ENCODE measurements around the gene DYNC1H1. TPM values are rescaled to one million over a fixed set of nuclear protein-coding genes. Genes with fewer than 3 reads are reported as not detected.

DYNC1H1 gene
- total RNA-seq, 1 experiment from 2014 or later = 361 TPM

DNA sequence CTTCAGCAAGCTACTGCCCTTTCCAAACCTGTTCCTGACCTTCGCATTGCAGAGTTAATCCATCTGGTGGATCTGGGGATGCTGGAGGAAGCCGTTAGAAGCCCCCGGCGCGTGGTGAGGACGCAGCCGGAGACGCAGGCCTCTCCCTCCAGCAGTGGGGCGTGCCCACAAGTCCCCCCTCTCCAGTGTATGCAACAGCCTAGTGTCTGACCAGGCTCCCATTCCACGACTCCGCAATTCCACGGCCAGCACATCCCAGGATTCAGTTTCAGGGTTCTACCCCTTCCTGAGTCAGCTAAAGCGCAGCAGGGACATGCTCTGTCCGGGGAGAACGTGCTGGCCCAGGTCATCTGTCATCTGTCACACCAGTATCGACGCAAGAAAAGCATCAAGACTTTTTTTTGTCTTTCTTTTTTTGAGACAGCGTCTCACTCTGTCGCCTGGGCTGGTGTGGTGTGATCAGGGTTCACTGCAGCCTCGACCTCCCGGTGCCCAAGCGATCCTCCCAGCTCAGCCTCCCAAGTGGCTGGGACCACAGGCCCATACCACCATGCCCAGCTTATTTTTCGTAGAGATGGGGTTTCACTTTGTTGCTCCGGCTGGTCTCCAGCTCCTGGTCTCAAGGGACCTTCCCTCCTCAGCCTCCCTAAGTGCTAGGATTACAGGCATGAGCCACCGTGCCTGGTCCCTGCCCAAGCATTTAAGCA is 8.0 kb upstream of the DYNC1H1 start:
- peaks cover 0 to 12% of the 10 kb centered on the region in 2 experiments; a peak in 2 of 4 replicates for H3K4me1 ChIP-seq (ENCODE audit: control insufficient read depth in 1 of 2, insufficient read depth in 2 of 2, low read length in 2 of 2)
- ATAC-seq = no peak
- no TSS peak for BruUV-seq (replicated peaks)
- no peaks in the 10 kb centered on the region for H3K9me3 ChIP-seq (ENCODE audit: control insufficient read depth in 1 of 2, insufficient read depth in 1 of 2, low read depth in 1 of 2, low read length in 2 of 2)
- no peaks in the 10 kb centered on the region for H3K9me2 ChIP-seq (ENCODE audit: insufficient read depth)
- TF ChIP-seq EZH2 (IDR thresholded peaks at IDR 0.05) = no peak
- no peak for TF ChIP-seq ZNF274 (IDR thresholded peaks at IDR 0.05; ENCODE audit: low read depth, low read length)
- TF ChIP-seq SRF (IDR thresholded peaks at IDR 0.05; ENCODE audit: low read depth) = no peak
- no peak for TF ChIP-seq ZFX (IDR thresholded peaks at IDR 0.05)
- DNase-seq (ENCODE audit: low read depth, low spot score) = no peak
- no peak overlapping the region for H2AFZ ChIP-seq (ENCODE audit: low read depth, low read length, poor library complexity, severe bottlenecking)
- POLR2A ChIA-PET = no interaction called here
- no peak overlapping the region for H3K4me3 ChIP-seq (replicated peaks in 1 of 2; ENCODE audit: low read depth in 1 of 2, low read length in 2 of 2)
- RAD21 ChIA-PET (ENCODE audit: low non-redundant PET in 1 of 2, low total read pairs in 2 of 2, uncharacterized antibody in 2 of 2, unreplicated experiment in 2 of 2) = no interaction called here
- CTCF ChIA-PET = interaction anchor here (1.3 kb wide), 1 partner anchor 185 kb away, joined by 6 read pairs; no protein-coding TSS in a partner anchor
- intact Hi-C loops (cut with micrococcal nuclease) = no loop called here
- no peaks in the 10 kb centered on the region for H4K20me1 ChIP-seq (ENCODE audit: insufficient read depth)
- H3K27me3 ChIP-seq (ENCODE audit: insufficient read depth, low read length) = no peaks in the 10 kb centered on the region
- H3K27ac ChIP-seq (ENCODE audit: low read depth, low read length) = no peak overlapping the region
- no peaks in the 10 kb centered on the region for H3K36me3 ChIP-seq (ENCODE audit: control insufficient read depth in 1 of 2, insufficient read depth in 2 of 2, low read length in 2 of 2)
- H3K4me2 ChIP-seq (ENCODE audit: low read length) = no peak overlapping the region
- H3K9ac ChIP-seq (ENCODE audit: low read length) = no peak overlapping the region
- H3K79me2 ChIP-seq (ENCODE audit: insufficient read depth, low read length) = no peaks in the 10 kb centered on the region

DNA sequence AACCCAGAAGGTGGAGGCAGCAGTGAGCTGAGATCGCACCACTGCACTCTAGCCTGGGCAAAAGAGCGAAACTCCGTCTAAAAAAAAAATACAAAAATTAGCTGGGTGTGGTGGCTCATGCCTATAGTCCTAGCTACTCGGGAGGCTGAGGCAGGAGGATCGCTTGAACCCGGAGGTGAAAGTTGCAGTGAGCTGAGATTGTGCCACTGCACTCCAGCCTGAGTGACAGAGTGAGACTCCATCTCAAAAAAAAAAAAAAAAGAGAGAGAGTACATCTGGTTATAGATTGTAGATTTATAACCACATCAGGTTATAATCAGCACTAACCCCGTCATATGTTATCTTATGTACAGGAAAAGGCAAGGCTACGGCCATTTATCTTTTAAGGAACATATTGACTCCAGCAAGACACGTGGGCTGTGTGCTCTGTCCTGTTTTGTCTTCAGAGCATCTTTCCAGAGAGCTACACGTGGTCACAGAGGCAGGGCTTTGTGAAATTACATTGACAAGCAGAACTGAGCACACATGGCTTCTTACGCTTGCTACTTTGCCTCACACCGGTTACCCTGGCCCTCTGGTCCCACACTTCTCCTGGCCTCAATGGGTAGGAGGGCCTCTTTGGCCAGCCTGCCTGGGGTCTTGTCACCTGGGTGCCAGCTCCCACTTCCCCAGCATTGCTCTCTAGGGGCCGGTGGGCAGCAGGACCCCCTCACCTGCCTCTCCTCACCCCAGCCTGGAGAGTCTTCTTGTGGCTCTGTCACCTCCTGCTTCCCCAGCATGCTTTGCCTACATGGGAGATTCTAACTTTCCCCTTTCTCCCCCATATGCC is 6.8 kb upstream of the DYNC1H1 start:
- RAD21 ChIA-PET (ENCODE audit: low non-redundant PET in 1 of 2, low total read pairs in 2 of 2, uncharacterized antibody in 2 of 2, unreplicated experiment in 2 of 2) = no interaction called here

More for the DNA sequence above, 6.8 kb upstream of the DYNC1H1 start:
- Histone ChIP-seq H4K20me1 (ENCODE audit: insufficient read depth) (no peaks in the 10 kb centered on the region), H3K4me2 (ENCODE audit: low read length) (no peak overlapping the region), H3K4me3 (replicated peaks in 1 of 2; ENCODE audit: low read depth in 1 of 2, low read length in 2 of 2) (no peak overlapping the region), H3K9me3 (ENCODE audit: control insufficient read depth in 1 of 2, insufficient read depth in 1 of 2, low read depth in 1 of 2, low read length in 2 of 2) (no peaks in the 10 kb centered on the region), H3K36me3 (ENCODE audit: control insufficient read depth in 1 of 2, insufficient read depth in 2 of 2, low read length in 2 of 2) (no peaks in the 10 kb centered on the region), H3K27ac (ENCODE audit: low read depth, low read length) (no peak overlapping the region), H3K9me2 (ENCODE audit: insufficient read depth) (no peaks in the 10 kb centered on the region), H2AFZ (ENCODE audit: low read depth, low read length, poor library complexity, severe bottlenecking) (no peak overlapping the region), H3K9ac (ENCODE audit: low read length) (no peak overlapping the region), H3K27me3 (ENCODE audit: insufficient read depth, low read length) (no peaks in the 10 kb centered on the region), H3K79me2 (ENCODE audit: insufficient read depth, low read length) (no peaks in the 10 kb centered on the region), H3K4me1 (ENCODE audit: control insufficient read depth in 1 of 2, insufficient read depth in 2 of 2, low read length in 2 of 2) (peaks cover 7 to 24% of the 10 kb centered on the region in 2 experiments; a peak in 3 of 4 replicates)
- ATAC-seq (no peak), DNase-seq (ENCODE audit: low read depth, low spot score) (no peak)
- CTCF ChIA-PET = interaction anchor here (1.3 kb wide), 1 partner anchor 186 kb away, joined by 6 read pairs; no protein-coding TSS in a partner anchor
- POLR2A ChIA-PET = no interaction called here
- intact Hi-C loops (cut with micrococcal nuclease) = no loop called here
- no TSS peak for BruUV-seq (replicated peaks)
- TF ChIP-seq CEBPB (IDR thresholded peaks at IDR 0.05; ENCODE audit: low read depth) (no peak), YY1 (IDR thresholded peaks at IDR 0.05; ENCODE audit: extremely low read depth, insufficient replicate concordance, low read depth, low read length) (no peak), EGR1 (IDR thresholded peaks at IDR 0.05; ENCODE audit: low read depth) (no peak), EZH2phosphoT487 (IDR thresholded peaks at IDR 0.05; ENCODE audit: borderline replicate concordance) (no peak), FOSL1 (IDR thresholded peaks at IDR 0.05; ENCODE audit: low read depth) (no peak)
- TF ChIP-seq, protein P1, sequence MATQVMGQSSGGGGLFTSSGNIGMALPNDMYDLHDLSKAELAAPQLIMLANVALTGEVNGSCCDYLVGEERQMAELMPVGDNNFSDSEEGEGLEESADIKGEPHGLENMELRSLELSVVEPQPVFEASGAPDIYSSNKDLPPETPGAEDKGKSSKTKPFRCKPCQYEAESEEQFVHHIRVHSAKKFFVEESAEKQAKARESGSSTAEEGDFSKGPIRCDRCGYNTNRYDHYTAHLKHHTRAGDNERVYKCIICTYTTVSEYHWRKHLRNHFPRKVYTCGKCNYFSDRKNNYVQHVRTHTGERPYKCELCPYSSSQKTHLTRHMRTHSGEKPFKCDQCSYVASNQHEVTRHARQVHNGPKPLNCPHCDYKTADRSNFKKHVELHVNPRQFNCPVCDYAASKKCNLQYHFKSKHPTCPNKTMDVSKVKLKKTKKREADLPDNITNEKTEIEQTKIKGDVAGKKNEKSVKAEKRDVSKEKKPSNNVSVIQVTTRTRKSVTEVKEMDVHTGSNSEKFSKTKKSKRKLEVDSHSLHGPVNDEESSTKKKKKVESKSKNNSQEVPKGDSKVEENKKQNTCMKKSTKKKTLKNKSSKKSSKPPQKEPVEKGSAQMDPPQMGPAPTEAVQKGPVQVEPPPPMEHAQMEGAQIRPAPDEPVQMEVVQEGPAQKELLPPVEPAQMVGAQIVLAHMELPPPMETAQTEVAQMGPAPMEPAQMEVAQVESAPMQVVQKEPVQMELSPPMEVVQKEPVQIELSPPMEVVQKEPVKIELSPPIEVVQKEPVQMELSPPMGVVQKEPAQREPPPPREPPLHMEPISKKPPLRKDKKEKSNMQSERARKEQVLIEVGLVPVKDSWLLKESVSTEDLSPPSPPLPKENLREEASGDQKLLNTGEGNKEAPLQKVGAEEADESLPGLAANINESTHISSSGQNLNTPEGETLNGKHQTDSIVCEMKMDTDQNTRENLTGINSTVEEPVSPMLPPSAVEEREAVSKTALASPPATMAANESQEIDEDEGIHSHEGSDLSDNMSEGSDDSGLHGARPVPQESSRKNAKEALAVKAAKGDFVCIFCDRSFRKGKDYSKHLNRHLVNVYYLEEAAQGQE (IDR thresholded peaks at IDR 0.05; ENCODE audit: low read depth) = no peak
- TF ChIP-seq, protein P2, sequence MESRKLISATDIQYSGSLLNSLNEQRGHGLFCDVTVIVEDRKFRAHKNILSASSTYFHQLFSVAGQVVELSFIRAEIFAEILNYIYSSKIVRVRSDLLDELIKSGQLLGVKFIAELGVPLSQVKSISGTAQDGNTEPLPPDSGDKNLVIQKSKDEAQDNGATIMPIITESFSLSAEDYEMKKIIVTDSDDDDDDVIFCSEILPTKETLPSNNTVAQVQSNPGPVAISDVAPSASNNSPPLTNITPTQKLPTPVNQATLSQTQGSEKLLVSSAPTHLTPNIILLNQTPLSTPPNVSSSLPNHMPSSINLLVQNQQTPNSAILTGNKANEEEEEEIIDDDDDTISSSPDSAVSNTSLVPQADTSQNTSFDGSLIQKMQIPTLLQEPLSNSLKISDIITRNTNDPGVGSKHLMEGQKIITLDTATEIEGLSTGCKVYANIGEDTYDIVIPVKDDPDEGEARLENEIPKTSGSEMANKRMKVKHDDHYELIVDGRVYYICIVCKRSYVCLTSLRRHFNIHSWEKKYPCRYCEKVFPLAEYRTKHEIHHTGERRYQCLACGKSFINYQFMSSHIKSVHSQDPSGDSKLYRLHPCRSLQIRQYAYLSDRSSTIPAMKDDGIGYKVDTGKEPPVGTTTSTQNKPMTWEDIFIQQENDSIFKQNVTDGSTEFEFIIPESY (IDR thresholded peaks at IDR 0.05; ENCODE audit: extremely low read depth, insufficient replicate concordance, low read length) = no peak

Measured in HCT116 (cell line).